ENCODE results near the gene STAB1. TPM values are rescaled to one million over a fixed set of nuclear protein-coding genes. Genes with fewer than 3 reads are reported as not detected.

The STAB1 gene
- total and polyA plus RNA-seq, 2 of the 13 experiments (the other 11 are each of a cell fraction or from before 2014, with no cell fraction given), result 0.09 to 0.34 TPM

GRCh38 chr3:52536369-52537164, 41.4 kb downstream of the STAB1 start, which contains the start of gene UQCC5 (continued):
- TF ChIP-seq ATF6 (CRISPR knock-in tag; conservative IDR thresholded peaks at IDR 0.05) (no peak), MED13 (CRISPR knock-in tag; IDR thresholded peaks at IDR 0.05) (peak; percentile 87), EZH2 (conservative IDR thresholded peaks at IDR 0.05; ENCODE audit: low read depth, low read length) (no peak), ZSCAN21 (CRISPR knock-in tag; IDR thresholded peaks at IDR 0.05; ENCODE audit: borderline replicate concordance) (peak; percentile 88), RARG (CRISPR knock-in tag; IDR thresholded peaks at IDR 0.05; ENCODE audit: low read depth) (no peak; the same call in 1 of the 2 replicates), POLR2A (IDR thresholded peaks at IDR 0.05; ENCODE audit: insufficient read depth in 1 of 2, low read depth in 2 of 2, low read length in 2 of 2) (peak in 1 of 2 experiments; percentile 94; a peak in 2 of 4 replicates), SRF (IDR thresholded peaks at IDR 0.05; ENCODE audit: low read depth, low read length) (0 out of 2 replicates have a peak, but pooled peaks have one; percentile 3), YEATS4 (CRISPR knock-in tag; IDR thresholded peaks at IDR 0.05; ENCODE audit: borderline replicate concordance) (peak; percentile 94), ZBTB44 (CRISPR knock-in tag; IDR thresholded peaks at IDR 0.05) (no peak), NCOA1 (CRISPR knock-in tag; IDR thresholded peaks at IDR 0.05) (no peak), NFE2L1 (CRISPR knock-in tag; IDR thresholded peaks at IDR 0.05; ENCODE audit: borderline replicate concordance) (0 out of 2 replicates have a peak, but pooled peaks have one; percentile 70), ZSCAN25 (CRISPR knock-in tag; IDR thresholded peaks at IDR 0.05) (peak; percentile 98), ZFP36L1 (CRISPR knock-in tag; IDR thresholded peaks at IDR 0.05) (peak; percentile 13; the same call in 1 of the 2 replicates)
- TF ChIP-seq, protein P1, sequence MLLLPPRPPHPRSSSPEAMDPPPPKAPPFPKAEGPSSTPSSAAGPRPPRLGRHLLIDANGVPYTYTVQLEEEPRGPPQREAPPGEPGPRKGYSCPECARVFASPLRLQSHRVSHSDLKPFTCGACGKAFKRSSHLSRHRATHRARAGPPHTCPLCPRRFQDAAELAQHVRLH (CRISPR knock-in tag; IDR thresholded peaks at IDR 0.05; ENCODE audit: borderline replicate concordance, low read depth), result peak; percentile 86; the same call in 1 of the 2 replicates
- TF ChIP-seq, protein P2, sequence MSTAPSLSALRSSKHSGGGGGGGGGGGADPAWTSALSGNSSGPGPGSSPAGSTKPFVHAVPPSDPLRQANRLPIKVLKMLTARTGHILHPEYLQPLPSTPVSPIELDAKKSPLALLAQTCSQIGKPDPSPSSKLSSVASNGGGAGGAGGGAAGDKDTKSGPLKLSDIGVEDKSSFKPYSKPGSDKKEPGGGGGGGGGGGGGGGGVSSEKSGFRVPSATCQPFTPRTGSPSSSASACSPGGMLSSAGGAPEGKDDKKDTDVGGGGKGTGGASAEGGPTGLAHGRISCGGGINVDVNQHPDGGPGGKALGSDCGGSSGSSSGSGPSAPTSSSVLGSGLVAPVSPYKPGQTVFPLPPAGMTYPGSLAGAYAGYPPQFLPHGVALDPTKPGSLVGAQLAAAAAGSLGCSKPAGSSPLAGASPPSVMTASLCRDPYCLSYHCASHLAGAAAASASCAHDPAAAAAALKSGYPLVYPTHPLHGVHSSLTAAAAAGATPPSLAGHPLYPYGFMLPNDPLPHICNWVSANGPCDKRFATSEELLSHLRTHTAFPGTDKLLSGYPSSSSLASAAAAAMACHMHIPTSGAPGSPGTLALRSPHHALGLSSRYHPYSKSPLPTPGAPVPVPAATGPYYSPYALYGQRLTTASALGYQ (CRISPR knock-in tag; IDR thresholded peaks at IDR 0.05), result peak; percentile 71
- TF ChIP-seq, protein P3, sequence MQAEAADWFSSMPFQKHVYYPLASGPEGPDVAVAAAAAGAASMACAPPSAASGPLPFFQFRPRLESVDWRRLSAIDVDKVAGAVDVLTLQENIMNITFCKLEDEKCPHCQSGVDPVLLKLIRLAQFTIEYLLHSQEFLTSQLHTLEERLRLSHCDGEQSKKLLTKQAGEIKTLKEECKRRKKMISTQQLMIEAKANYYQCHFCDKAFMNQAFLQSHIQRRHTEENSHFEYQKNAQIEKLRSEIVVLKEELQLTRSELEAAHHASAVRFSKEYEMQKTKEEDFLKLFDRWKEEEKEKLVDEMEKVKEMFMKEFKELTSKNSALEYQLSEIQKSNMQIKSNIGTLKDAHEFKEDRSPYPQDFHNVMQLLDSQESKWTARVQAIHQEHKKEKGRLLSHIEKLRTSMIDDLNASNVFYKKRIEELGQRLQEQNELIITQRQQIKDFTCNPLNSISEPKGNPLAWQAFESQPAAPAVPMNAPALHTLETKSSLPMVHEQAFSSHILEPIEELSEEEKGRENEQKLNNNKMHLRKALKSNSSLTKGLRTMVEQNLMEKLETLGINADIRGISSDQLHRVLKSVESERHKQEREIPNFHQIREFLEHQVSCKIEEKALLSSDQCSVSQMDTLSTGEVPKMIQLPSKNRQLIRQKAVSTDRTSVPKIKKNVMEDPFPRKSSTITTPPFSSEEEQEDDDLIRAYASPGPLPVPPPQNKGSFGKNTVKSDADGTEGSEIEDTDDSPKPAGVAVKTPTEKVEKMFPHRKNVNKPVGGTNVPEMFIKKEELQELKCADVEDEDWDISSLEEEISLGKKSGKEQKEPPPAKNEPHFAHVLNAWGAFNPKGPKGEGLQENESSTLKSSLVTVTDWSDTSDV (CRISPR knock-in tag; IDR thresholded peaks at IDR 0.05), result peak; percentile 77; the same call in 1 of the 2 replicates
- TF ChIP-seq, protein P4, sequence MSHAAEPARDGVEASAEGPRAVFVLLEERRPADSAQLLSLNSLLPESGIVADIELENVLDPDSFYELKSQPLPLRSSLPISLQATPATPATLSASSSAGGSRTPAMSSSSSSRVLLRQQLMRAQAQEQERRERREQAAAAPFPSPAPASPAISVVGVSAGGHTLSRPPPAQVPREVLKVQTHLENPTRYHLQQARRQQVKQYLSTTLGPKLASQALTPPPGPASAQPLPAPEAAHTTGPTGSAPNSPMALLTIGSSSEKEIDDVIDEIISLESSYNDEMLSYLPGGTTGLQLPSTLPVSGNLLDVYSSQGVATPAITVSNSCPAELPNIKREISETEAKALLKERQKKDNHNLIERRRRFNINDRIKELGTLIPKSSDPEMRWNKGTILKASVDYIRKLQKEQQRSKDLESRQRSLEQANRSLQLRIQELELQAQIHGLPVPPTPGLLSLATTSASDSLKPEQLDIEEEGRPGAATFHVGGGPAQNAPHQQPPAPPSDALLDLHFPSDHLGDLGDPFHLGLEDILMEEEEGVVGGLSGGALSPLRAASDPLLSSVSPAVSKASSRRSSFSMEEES (CRISPR knock-in tag; IDR thresholded peaks at IDR 0.05), result peak; percentile 83; the same call in 1 of the 2 replicates

All from HepG2 (cell line).